ENCODE measurements around the gene ADD3.

DNA sequence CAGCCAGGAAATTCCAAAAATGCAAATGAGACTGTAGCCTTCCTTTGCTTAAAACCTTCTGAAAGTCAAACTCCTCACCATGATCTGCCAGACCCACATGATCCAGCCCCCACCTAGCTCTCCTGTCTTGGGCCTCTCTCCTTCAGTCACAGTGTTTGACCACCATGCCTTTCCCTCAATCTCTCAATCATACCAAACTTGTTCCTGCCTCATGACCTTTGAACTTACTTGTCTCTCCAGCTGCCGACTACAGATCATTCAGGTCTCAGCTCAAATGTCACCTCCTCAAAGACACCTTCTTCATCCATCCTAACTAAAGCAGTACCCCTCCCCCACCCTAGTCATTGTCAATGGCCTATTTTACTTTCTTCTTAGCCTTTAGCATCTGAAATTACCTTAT, 9.3 kb upstream of the ADD3 start:
- TF ChIP-seq, protein P1, sequence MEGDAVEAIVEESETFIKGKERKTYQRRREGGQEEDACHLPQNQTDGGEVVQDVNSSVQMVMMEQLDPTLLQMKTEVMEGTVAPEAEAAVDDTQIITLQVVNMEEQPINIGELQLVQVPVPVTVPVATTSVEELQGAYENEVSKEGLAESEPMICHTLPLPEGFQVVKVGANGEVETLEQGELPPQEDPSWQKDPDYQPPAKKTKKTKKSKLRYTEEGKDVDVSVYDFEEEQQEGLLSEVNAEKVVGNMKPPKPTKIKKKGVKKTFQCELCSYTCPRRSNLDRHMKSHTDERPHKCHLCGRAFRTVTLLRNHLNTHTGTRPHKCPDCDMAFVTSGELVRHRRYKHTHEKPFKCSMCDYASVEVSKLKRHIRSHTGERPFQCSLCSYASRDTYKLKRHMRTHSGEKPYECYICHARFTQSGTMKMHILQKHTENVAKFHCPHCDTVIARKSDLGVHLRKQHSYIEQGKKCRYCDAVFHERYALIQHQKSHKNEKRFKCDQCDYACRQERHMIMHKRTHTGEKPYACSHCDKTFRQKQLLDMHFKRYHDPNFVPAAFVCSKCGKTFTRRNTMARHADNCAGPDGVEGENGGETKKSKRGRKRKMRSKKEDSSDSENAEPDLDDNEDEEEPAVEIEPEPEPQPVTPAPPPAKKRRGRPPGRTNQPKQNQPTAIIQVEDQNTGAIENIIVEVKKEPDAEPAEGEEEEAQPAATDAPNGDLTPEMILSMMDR (IDR thresholded peaks at IDR 0.05; ENCODE audit: low read length): no peak
- TF ChIP-seq EZH2 (IDR thresholded peaks at IDR 0.05; ENCODE audit: borderline replicate concordance, low read length): no peak
